Activated CD8-positive, alpha-beta memory T cell treated with anti-CD3 and anti-CD28 coated beads, Interleukin-2, amount 50 U/mL, for 4 hours (primary cell): ENCODE results near the gene RPL37.
A peak's percentile ranks its signal among the peaks of the same experiment; 100 is the strongest.
"Not testable (repeated sequence)": the region's sequence is repeated elsewhere in the genome, so short reads cannot be mapped to it uniquely, and the experiment has no call there.

Experiments
- DNase-seq: peaks from one replicate; pipeline ENCODE4 v3.0.0-alpha.2; 2020

Gene RPL37

GRCh38 chr5:40833712-40834229 is 1.3 kb downstream of the RPL37 start:
- no peak for DNase-seq

DNA sequence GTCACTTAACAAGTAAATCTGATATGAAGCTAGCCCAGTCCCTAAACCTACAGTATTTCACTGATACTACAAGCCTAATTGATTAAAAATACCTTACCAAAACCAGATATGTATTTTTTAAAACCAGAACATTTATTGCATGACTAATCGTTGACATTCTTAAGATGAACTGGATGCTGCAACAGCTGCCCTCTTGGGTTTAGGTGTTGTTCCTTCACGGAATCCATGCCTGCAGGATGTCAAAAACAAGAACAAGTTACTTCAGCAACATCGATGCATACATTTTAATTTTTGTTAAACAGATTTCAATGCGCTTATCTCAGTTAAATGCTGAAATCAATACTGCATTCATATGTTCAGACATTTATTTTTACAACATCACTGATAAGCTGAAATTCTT is 2.7 kb downstream of the RPL37 start:
- DNase-seq, result no peak

- DNase-seq, result no peak
Measured at GRCh38 chr5:40831346-40832210, 3.4 kb downstream of the RPL37 start.

- DNase-seq, result no peak
Measured at GRCh38 chr5:40829748-40830533, 5.1 kb downstream of the RPL37 start.

GRCh38 chr5:40828690-40829661 is 6.0 kb downstream of the RPL37 start:
- no peak for DNase-seq

- no peak for DNase-seq
Measured at GRCh38 chr5:40828021-40828631, 6.9 kb downstream of the RPL37 start.

GRCh38 chr5:40827188-40827977 is 7.6 kb downstream of the RPL37 start:
- DNase-seq, result no peak

- no peak for DNase-seq
Measured at GRCh38 chr5:40826489-40827187, 8.4 kb downstream of the RPL37 start.

DNA sequence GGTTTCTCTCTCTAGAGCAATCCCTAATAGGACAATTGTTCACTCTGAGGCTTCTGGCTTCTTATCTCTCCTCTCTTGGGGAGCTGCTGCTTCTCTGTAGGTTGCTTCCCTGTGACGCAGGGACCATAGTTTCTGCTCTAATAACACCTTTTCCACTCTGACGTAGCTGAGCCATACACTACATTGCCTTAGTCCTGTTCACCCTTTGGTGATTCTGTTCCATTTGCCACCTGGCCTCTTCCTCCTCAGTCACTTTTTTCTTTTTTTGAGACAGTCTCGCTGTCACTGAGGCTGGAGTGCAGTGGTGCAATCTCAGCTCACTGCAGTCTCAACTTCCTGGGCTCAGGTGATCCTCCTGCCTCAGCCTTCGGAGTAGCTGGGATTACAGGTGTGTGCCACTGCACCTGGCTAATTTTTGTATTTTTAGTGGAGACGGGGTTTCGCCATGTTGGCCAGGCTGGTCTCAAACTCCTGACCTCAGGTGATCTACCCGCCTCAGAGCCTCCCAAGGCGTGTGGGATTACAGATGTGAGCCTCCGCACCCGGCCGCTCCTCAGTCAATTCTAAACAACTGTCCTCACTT is 9.5 kb downstream of the RPL37 start:
- DNase-seq, result not testable (repeated sequence)

DNA sequence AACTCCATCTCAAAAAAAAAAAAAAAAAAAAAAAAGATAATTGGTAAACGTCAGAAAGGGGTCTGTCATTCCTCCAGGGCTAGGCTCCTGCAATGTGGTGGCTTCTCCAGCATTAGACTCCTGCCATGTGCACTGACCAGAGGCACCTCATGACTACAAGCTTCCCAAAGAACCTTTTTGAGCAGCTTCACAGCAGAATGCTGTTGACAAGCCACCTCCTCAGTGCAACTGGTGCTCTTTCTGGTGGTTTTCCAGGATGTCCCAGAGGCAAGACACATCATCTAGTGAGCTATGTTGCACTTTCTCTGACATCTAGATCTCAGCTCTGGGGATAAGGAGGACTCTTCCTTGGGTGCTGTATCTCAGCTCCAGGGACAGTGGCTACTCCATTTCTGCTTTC is 11.6 kb downstream of the RPL37 start:
- DNase-seq, result no peak

GRCh38 chr5:40813698-40814281 is 21.2 kb downstream of the RPL37 start:
- DNase-seq, result no peak

DNA sequence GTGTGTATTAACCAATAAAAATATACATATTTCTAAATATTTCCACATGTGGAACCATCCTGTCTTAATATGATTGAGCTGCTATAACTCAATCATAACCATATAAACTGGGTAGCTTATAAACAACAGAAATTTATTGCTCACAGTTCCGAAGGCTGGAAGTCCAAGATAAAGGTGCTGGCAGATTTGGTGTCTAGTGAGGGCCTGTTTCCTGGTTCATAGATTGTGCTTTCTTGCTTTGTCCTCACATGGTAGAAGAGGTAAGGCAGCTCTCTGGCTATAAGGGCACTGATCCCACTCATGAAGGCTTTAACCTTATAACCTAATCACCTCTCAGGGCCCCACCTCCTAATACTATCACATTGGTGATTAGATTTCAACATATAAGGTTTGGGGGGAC is 22.9 kb downstream of the RPL37 start:
- DNase-seq, result no peak

DNA sequence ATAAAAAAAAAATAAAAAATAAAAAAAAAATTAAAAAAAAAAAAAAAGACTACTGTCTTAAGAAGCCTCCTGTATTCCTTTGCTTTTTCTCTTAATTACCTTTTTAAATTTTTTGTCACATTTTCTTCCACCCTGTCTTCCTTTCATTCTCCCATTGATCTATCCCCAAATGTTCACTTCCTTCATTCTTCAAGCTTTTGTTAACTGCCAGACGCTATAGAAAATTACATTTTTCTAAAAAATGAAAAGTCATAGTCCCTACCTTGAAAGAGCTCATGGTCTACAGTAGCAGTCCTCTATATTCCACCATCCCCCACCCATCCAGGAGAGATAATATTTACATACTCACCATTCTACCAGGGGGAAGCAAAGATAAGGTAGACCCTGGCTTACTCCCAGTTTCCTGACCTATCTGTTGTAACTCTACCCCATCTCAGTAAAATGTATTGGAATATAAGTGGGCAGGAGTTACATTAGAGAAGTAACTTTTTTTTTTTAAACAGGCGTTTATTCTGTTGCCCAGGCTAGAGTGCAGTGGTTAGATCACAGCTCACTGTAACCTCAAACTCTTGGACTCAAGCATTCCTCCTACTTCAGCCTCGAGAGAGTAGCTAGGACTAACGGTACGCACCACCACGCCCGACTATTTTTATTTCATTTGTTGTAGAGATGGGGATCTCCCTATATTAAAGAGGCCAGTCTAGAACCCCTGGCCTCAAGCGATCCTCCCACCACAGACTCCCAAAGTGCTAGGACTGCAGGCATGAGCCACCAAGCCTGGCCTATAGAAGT is 33.1 kb downstream of the RPL37 start:
- no peak for DNase-seq

DNA sequence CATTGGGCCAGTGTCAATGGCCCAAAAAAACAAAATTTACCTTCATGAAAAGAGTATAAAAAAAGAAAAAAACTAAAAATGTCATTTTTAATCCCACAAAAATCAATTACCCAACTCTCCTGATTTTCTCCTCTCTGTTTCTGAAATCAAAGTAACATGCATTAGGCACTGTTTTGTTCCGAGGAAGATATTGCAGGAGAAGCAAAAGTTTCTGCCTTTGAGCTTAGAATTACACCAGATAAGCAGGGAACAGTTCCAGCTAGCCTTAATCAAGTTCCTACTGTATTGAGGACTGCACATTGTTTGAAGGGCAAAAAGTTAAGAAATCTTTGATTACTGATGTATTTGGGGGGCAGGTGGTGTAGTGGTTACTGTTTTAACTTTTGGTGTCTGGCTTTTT is 35.8 kb downstream of the RPL37 start:
- no peak for DNase-seq

DNA sequence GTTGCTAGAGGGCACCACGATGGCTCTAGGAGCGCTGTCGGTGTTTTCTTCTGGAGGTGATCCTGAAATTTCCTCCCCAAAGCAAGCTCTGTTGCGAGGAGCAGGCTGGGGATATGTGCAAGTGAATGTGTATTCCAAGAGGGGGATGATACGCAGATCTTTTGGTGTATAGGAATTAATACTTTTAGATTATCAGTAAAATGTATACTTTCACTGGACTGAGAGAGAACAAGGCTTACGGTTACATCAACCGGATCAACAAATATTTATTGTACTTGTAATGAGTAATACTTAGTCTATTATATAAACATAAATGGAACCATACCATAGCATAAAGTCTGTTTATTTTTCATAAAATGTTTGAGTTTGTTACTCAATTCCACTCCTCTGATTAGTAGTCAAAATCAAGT is 36.2 kb downstream of the RPL37 start:
- DNase-seq, result no peak

DNA sequence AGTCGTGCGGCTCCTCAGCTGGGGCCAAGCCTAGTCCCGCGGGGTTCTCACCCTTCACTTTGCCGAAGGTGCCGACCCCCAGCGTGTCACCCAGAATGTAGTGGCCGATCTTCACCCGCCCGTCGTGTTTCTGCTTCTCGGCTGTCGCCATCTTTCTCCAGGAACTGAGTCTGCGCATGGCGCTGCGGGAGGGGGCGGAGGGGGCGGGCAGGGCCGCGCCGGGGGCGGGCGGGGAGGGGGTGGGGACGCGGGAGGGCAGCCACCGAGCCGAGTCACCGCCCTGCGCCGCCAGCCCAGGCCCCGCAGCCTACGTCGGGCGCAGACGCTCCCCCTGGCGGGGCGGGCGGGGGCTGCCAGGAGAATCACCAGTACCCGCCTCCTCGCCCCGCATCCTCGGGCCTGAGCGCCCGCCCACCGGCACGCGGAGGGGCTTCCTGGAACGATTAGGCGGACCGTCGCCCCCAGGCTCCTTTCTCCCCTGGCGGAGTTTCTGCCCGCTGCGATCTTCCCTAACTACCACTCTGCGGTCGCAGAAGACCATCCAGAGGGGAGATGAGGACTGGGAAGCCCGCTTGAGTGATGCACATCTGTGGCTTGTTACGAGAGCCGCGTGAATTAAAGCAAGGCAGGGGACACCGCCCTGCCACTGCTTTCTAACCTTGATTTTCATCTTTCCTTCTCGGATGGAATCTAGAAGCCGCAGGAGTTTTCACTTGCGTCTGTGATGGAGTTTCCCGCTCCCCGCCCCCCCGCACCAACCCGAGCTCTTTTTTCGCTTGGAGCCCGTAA is 36.8 kb downstream of the RPL37 start, which contains the start of gene PRKAA1:
TSS of gene PRKAA1 (minus strand) at position 363 of the 789 bp plus-strand sequence. CDS start at position 178, 185 bp downstream.
- DNase-seq, result peak; percentile 91

DNA sequence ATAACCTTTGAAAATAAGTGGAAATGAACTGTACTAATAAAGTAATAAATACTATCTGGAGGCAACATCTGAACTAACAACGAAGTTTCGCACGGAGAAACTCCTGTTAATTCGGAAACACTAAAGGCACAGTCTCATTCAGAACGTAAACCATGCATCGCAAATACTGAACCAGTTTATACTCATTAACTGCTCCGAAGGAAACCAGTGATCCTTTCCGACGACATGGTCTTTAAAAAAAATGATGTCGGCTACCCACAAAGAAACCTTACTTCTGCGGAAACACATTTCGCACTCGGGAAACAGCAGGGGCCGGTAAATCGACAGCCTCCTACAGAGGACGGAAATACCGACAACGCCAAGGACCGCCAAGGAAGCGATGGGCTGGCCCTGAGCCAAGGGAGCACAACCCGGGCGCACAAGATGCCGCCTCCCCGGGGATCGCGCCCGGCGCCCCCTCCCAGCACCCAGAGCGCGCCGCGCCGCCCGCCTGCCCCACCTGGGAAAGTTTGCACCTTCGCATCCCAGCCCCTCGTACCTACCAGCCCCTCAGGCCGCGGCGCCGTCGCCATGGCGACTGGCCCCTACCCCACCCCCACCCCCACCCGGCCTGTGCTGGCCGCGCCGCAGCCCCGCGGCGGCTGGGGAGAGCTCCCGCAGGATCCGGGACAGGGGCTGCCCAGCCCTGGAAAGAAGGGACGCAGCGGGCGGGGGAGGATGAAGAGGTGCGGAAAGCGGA is 37.6 kb downstream of the RPL37 start:
- DNase-seq, result peak; percentile 74
